Inflammatory macrophage (primary cell): ENCODE results near the gene KLK10.
"Not testable (repeated sequence)": the region's sequence is repeated elsewhere in the genome, so short reads cannot be mapped to it uniquely, and the experiment has no call there.

Experiments
- DNase-seq, 2 donors: peaks; one replicate each; pipeline ENCODE4 v3.0.0-alpha.2; 2020 to 2022

The KLK10 gene

GRCh38 chr19:51001515-51001914 lies 18.0 kb downstream of the KLK10 start, which contains the start of gene KLK8:
Gene KLK8 (minus strand): TSS chr19:51001604. CDS start chr19:51001167, 437 bp downstream.
- DNase-seq, result no peak

DNA sequence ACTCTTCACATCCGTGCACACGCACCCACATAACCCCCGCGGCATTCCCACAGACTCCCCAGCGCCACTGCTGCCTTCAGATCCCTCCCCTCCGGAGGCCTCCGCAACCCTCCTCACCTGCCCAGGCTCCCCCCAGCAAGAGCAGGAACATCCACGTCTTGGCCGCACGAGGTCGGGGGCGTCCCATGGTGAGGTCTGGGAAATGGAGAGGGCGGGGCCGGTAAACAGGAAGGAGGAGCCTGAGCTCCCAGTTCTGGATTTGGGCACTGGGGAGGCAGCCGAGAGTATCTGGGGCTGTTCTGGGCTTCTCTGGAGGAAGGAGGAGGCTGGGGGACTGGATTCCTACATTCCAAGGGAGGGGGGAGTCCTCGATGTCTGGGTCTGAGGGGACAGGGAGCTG lies 18.5 kb downstream of the KLK10 start:
- DNase-seq, result no peak

DNA sequence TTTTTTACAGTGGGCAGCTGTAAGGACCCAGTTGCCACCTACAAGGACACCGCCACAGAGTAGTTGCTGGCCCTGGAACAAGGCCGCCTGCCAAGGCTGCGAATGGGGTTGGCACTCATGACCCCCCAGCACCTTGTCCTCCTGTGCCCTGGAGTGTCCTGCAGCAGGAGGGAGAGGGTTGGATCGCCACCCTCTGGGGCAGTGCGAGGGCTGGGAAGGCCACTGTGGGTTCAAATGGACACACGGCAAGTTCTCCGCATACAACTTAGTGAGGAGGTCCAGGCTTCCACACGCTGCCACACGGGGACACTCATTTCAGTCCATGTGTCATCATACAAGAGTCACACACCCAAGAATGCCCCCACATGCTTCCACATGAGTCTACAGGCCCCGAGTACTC lies 19.1 kb downstream of the KLK10 start:
- no peak for DNase-seq

- no peak for DNase-seq
Measured at GRCh38 chr19:50998686-50999085, 20.8 kb downstream of the KLK10 start.

GRCh38 chr19:50998061-50998460 lies 21.4 kb downstream of the KLK10 start:
- no peak for DNase-seq

DNA sequence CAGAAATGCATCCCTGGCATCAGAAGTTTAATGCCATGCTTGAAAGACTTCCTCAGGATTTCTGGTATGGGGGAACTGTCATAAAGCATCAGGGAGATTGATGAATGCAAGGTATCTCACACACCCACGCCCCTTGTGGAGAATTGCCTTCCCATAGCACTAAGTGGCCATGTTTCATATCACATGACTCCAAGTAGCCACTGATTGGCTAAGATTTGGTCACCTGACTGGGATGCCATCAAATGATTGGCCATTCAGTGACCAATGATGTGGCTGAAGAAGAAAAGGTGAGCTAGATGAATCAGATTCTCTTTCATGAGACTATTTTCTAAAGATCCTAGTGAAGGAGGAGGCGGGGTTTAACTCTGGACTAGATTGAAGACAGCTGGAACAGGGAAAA lies 25.4 kb downstream of the KLK10 start:
- no peak for DNase-seq

DNA sequence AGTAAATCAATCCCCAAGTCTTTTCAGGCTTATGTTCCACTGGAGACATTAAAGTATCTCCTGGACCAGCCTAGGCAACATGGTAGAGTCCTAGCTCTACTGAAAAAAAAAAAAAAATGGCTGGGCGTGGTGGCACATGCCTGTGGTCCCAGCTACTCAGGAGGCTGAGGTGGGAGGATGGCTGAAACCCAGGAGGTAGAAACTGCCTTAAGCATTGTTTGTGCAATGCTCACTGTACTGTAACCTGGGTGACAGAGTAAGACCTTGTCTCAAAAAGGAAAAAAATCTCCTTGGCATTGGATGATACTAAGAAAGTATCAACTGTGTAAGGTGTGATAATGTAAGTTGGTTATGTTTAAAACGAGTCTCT lies 26.9 kb downstream of the KLK10 start:
- DNase-seq, result no peak

- not testable (repeated sequence) for DNase-seq
Measured at GRCh38 chr19:50984416-50984815, 35.1 kb downstream of the KLK10 start.

DNA sequence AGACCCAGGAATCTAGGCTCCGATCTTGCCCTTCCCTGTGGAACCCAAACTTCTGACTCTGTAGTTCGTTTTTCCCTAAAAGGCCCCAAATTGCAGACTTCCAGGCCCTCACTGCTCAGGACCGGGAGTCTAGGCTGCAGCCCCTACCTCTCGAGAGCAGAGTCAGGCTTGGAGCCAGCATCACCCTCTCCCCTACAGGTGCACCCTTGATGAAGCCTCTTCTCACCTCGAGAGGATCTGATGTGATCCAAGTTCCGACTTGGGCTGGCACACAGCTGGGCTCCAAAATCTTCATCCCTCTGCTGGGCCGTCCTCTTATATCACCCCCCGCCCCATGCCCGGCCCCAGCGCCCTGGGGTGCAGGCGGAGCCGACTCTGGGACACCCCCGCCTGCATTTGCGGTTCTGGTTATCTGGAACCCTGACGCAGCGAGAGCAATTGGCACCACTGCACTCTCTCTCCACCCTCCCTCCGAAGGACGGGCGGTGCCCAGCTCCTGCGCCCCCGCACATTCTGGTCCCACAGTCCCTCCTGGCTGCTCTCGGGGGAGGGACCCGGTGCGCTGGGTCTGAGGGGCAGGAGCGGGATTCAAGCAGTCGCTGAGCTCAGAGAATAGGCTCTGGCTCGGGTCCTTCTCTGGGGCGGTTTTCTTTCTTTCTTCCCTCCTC lies 35.8 kb downstream of the KLK10 start, which contains the start of gene KLK7:
KLK7 (minus strand) TSS at position 293 of the 668 bp plus-strand sequence. CDS start 1,518 bp downstream, outside the sequence.
- no peak for DNase-seq

DNA sequence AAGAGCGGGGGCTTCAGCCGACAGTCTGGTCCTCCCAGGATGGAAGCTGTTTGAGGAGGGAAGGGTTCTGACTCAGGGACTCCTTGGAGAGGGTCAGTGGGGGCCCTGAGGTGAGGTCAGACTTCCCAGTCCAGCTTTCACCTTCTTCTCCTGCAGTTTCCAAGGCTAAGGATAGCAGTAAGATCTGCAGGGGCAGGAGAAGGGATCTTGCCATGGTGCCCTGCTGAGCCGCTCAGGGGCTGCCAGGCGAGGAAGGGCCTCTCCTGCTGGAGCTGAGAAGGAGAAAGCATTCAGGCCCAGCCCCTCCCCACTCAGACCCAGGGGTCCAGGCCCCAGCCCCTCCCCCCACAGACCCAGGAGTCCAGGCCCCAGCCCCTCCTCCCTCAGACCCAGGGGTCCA lies 37.3 kb downstream of the KLK10 start:
- no peak for DNase-seq

DNA sequence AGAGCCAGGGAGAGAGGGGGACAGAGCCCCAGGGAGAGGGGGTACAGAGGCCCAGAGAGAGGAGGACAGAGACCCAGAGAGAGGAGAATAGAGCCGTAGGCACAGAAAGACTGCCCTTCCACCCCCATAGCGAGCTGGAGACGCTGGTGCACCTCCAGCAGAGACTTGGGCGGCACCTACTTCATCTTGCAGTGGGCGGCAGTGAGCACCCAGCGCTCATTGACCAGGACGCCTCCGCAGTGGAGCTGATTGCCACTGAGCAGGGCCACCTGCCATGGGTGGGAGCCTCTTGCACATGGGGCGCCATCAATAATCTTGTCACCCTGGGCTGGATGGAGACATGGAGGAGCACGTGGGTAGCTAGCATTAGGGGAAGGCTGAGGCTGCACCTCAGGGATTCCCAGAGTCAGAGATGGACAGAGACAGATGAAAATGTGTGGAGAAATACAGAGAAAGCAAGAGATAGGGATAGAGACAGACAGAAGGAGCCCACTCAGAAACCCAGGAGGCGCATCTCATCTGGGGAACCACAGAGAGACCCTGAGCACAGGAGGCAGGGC lies 37.8 kb downstream of the KLK10 start:
- no peak for DNase-seq

GRCh38 chr19:50980208-50980607 lies 39.3 kb downstream of the KLK10 start:
- DNase-seq, result no peak

DNA sequence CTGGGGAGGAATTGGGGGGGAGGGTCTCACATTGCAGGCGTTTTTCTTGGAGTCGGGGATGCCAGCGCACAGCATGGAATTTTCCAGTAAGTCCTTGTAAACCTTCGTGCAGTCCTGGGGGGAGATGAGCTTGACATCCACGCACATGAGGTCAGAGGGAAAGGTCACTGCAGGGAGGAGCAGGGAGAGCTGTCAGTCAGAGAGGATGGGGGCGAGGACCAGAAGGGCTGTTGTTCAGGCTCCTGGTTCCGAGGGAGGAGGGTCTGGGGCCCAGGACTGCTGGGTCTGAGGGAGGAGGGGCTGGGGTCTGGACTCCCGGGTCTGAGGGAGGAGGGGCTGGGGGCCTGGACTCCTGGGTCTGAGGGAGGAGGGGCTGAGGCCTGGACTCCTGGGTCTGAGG lies 39.8 kb downstream of the KLK10 start:
- no peak for DNase-seq

GRCh38 chr19:50978772-50979390 lies 40.6 kb downstream of the KLK10 start:
- DNase-seq, result no peak

GRCh38 chr19:50977626-50978025 lies 41.9 kb downstream of the KLK10 start:
- no peak for DNase-seq

GRCh38 chr19:50975766-50976165 lies 43.7 kb downstream of the KLK10 start:
- DNase-seq, result no peak

DNA sequence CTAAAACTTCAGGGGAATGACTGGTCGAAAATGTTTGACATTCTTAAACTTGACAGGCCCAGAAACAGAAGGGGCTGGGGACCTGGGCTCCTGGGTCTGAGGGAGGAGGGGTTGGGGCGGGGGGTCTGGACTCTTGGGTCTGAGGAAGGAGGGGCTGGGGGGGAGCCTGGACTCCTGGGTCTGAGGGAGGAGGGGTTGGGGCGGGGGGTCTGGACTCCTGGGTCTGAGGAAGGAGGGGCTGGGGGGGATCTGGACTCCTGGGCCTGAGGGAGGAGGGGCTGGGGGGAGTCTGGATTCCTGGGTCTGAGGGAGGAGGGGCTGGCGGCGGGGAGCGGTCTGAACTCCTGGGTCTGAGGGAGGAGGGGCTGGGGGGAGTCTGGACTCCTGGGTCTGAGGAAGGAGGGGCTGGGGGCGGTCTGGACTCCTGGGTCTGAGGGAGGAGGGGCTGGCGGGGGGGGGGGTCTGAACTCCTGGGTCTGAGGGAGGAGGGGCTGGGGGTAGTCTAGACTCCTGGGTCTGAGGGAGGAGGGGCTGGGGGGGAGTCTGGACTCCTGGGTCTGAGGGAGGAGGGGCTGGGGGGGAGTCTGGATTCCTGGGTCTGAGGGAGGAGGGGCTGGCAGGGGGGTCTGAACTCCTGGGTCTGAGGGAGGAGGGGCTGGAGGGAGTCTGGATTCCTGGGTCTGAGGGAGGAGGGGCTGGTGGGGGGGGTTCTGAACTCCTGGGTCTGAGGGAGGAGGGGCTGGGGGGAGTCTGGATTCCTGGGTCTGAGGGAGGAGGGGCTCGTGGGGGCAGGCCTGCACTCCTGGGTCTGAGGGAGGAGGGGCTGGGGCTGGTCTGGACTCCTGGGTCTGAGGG lies 44.6 kb downstream of the KLK10 start:
- no peak for DNase-seq

DNA sequence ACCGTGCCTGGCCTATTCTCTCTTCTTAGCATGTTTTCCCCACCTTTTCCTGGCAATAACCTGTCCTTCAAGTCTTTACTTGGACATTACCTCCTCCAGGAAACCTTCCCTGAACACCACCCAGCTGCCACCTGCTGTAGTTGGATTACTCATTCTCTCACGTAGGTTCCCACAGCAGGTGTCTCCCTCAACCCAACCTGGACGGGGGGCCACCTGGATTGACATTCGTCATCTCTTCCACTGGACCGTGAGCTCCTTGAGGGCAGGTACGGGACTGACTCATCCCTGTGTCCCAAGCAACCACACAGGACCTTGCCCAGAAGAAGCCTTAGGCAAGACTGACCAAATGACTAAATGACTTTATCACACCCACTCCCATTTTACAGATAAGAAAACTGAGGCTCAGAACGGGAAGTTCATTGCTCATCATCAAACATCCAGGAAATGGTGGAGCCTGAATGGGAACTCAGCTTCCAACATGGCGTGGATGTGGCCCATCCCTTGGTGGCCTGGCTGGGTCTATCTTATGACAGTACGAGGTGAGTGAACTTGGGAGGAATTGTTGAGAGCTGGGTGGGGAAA lies 46.6 kb downstream of the KLK10 start:
- DNase-seq, result no peak

- DNase-seq, result not testable (repeated sequence)
Measured at GRCh38 chr19:50969810-50970209, 49.7 kb downstream of the KLK10 start.

DNA sequence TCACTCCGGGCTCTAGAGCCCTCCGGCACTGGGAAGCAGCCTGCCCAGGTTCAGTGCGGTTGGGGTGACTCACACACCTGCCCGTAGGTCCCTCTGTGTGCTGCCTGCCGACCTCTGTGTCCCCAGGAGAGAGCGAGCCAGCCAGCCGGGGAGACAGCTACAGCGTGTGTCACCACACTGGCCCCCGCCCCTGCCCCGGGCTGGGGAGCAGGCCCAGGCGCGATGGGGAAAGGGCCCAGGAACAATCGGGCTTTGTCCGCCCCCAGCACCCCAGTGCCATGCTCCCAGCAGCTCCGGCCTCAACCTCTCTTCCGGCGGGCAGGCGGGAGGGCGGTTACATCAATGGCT lies 50.1 kb downstream of the KLK10 start, which contains the start of gene KLK6:
KLK6 (minus strand) TSS at position 179 of the 348 bp plus-strand sequence. CDS start 1,487 bp downstream, outside the sequence.
- no peak for DNase-seq

GRCh38 chr19:50968716-50969412 lies 50.6 kb downstream of the KLK10 start:
- DNase-seq, result no peak
